Neural progenitor cell (in vitro differentiated cells): ENCODE data around the gene HYAL3. TPM values are rescaled to one million over a fixed set of nuclear protein-coding genes. Genes with fewer than 3 reads are reported as not detected.

Experiments
- DNase-seq: peaks from one replicate; pipeline ENCODE4 v3.0.0-alpha.2; 2016; ENCODE audit warnings: low spot score
- H2AFZ ChIP-seq: fragments of 200-600 bp; sonication (generic); replicated peaks from 2 replicates; pipeline ENCODE4 v1.6.1; 2016; ENCODE audit warnings: antibody characterized with exemption
- H3F3A ChIP-seq: fragments of 200-600 bp; sonication (generic); 2 replicates; pipeline ENCODE4 v1.6.1; 2016; ENCODE audit warnings: antibody characterized with exemption, low read depth
- H3K27ac ChIP-seq: fragments of 200-600 bp; sonication (generic); 2 replicates; pipeline ENCODE4 v1.5.1; 2016; ENCODE audit warnings: mild to moderate bottlenecking
- H3K27me3 ChIP-seq: fragments of 200-600 bp; sonication (generic); 2 replicates; pipeline ENCODE4 v1.6.1; 2016; ENCODE audit warnings: mild to moderate bottlenecking, moderate library complexity
- H3K36me3 ChIP-seq: fragments of 200-600 bp; sonication (generic); 2 replicates; pipeline ENCODE4 v1.5.1; 2016
- H3K4me1 ChIP-seq: fragments of 200-600 bp; sonication (generic); 2 replicates; pipeline ENCODE4 v1.6.1; 2016; ENCODE audit warnings: mixed run types
- H3K4me2 ChIP-seq: fragments of 200-600 bp; sonication (generic); 2 replicates; pipeline ENCODE4 v1.6.1; 2016
- H3K4me3 ChIP-seq: fragments of 200-600 bp; sonication (generic); 2 replicates; pipeline ENCODE4 v1.5.1; 2016
- H3K79me2 ChIP-seq: fragments of 200-600 bp; sonication (generic); 2 replicates; pipeline ENCODE4 v1.6.1; 2016; ENCODE audit warnings: low read depth
- H3K9ac ChIP-seq: fragments of 200-600 bp; sonication (generic); 2 replicates; pipeline ENCODE4 v1.6.1; 2016
- H3K9me3 ChIP-seq: fragments of 200-600 bp; sonication (generic); 2 replicates; pipeline ENCODE4 v1.5.1; 2016; ENCODE audit warnings: low read depth
- H4K20me1 ChIP-seq: fragments of 200-600 bp; sonication (generic); 2 replicates; pipeline ENCODE4 v1.6.1; 2016; ENCODE audit warnings: low read depth
- H3K27ac Mint-ChIP-seq: 3 replicates; pipeline ENCODE4 v1.8.0; 2021; ENCODE audit warnings: mixed read lengths
- H3K27me3 Mint-ChIP-seq: 2 replicates; pipeline ENCODE4 v1.8.0; 2022; ENCODE audit warnings: low read depth, mild to moderate bottlenecking, inconsistent platforms, moderate library complexity, mixed read lengths; ENCODE audit not compliant: insufficient read depth
- H3K36me3 Mint-ChIP-seq: 3 replicates; pipeline ENCODE4 v1.8.0; 2021; ENCODE audit warnings: mixed read lengths
- H3K4me1 Mint-ChIP-seq: 3 replicates; pipeline ENCODE4 v1.8.0; 2021; ENCODE audit warnings: mixed read lengths
- H3K4me3 Mint-ChIP-seq: 3 replicates; pipeline ENCODE4 v1.8.0; 2021; ENCODE audit warnings: mild to moderate bottlenecking, moderate library complexity, mixed read lengths
- H3K9me3 Mint-ChIP-seq: 3 replicates; pipeline ENCODE4 v1.8.0; 2020; ENCODE audit warnings: mixed read lengths
- EZH2 ChIP-seq: fragments of 200-600 bp; sonication (generic); IDR thresholded peaks from 2 replicates; pipeline ENCODE4 v1.6.1; 2017; ENCODE audit warnings: antibody characterized with exemption, mild to moderate bottlenecking, moderate library complexity
- EZH2phosphoT487 ChIP-seq: fragments of 200-600 bp; sonication (generic); IDR thresholded peaks from 2 replicates; pipeline ENCODE4 v1.6.1; 2017; ENCODE audit warnings: antibody characterized with exemption
- total RNA-seq: library from RNA; depleted of rRNA; stranded (reverse); fragments of >200 nt; gene quantifications from 2 replicates; pipeline ENCODE4 v1.2.3, GENCODE V29; 2015; ENCODE audit warnings: low replicate concordance
- TF ChIP-seq, protein P1 (sequence below): fragments of 200-600 bp; sonication (generic); IDR thresholded peaks from 2 replicates; pipeline ENCODE4 v1.5.1; 2017; ENCODE audit warnings: antibody characterized with exemption, mild to moderate bottlenecking

The HYAL3 gene
- total RNA-seq, 1 donor from 2014 or later = 2.2 TPM

DNA sequence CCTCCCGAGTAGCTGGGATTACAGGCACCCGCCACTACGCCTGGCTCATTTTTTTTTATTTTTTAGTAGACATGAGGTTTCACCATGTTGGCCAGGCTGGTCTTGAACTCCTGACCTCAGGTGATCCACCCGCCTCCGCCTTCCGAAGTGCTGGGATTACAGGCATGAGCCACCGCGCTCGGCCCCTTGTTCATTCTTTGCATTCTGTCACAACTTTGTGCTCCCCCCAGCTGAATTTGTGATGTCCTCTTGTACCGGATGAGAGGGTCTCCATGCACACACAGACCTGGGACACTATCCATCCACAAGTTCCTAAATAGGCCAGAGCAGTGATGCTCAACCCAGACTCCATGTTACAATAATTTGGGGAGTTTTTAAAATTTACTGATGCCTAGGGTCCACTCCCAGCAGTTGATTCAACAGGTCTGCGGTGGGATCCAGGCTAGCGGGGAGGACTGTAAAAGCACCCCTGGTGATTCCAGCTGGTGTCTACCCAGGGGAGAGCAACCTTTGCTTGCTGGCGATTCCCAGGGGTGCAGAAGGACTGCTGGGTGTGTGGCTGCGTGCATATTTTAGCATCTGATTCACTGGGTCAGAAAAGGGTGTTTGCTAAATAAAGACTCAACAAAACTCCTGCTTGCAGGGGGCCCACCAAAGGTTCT is 40.4 kb upstream of the HYAL3 start:
- H3K36me3 ChIP-seq = no peaks in the 10 kb centered on the region
- Mint-ChIP-seq H3K4me1 (peaks cover 28% of the 10 kb centered on the region), H3K4me3 (peak overlapping the region; percentile 74), H3K36me3 (peaks cover 3% of the 10 kb centered on the region), H3K9me3 (no peaks in the 10 kb centered on the region), H3K27ac (no peak overlapping the region), H3K27me3 (peaks cover 36% of the 10 kb centered on the region)
- no peak overlapping the region for H3K4me3 ChIP-seq
- no peaks in the 10 kb centered on the region for H3K9me3 ChIP-seq
- peak overlapping the region; percentile 75 for H3K4me2 ChIP-seq
- DNase-seq = no peak
- peaks cover 24% of the 10 kb centered on the region for H3K79me2 ChIP-seq
- peaks cover 19% of the 10 kb centered on the region for H4K20me1 ChIP-seq
- H3F3A ChIP-seq = peaks cover 23% of the 10 kb centered on the region
- no peak overlapping the region for H2AFZ ChIP-seq
- no peak overlapping the region for H3K9ac ChIP-seq
- H3K4me1 ChIP-seq = peaks cover 25% of the 10 kb centered on the region
- H3K27ac ChIP-seq = no peak overlapping the region
- TF ChIP-seq EZH2 = no peak
- TF ChIP-seq, protein P1, sequence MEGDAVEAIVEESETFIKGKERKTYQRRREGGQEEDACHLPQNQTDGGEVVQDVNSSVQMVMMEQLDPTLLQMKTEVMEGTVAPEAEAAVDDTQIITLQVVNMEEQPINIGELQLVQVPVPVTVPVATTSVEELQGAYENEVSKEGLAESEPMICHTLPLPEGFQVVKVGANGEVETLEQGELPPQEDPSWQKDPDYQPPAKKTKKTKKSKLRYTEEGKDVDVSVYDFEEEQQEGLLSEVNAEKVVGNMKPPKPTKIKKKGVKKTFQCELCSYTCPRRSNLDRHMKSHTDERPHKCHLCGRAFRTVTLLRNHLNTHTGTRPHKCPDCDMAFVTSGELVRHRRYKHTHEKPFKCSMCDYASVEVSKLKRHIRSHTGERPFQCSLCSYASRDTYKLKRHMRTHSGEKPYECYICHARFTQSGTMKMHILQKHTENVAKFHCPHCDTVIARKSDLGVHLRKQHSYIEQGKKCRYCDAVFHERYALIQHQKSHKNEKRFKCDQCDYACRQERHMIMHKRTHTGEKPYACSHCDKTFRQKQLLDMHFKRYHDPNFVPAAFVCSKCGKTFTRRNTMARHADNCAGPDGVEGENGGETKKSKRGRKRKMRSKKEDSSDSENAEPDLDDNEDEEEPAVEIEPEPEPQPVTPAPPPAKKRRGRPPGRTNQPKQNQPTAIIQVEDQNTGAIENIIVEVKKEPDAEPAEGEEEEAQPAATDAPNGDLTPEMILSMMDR = no peak
- no peak for TF ChIP-seq EZH2phosphoT487
- peaks cover 69% of the 10 kb centered on the region for H3K27me3 ChIP-seq

DNA sequence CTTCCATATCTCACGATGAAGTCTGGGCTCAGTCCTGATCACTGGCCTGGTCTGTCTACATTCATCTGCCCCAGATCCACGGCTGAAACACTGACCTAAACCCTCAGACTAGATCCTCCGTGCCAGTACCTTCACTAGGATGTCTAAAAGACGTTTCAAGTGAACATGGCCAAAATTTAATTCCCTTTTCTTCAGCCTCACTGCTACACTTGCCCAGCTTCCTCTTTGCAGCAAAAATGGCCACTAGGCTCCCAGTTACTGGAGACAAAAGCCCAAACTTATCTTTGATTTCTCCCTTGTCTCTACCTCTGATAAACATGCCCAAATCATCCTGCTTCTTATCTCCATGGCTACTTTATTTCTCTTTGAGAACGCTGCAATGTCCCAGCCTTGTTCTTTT is 39.8 kb upstream of the HYAL3 start:
- Mint-ChIP-seq H3K9me3 (no peaks in the 10 kb centered on the region), H3K36me3 (peaks cover 3% of the 10 kb centered on the region), H3K27me3 (peaks cover 30% of the 10 kb centered on the region), H3K4me1 (peaks cover 32% of the 10 kb centered on the region), H3K4me3 (peak overlapping the region; percentile 98), H3K27ac (no peak overlapping the region)
- peaks cover 24% of the 10 kb centered on the region for H4K20me1 ChIP-seq
- H3K9ac ChIP-seq = no peak overlapping the region
- no peak overlapping the region for H3K27ac ChIP-seq
- DNase-seq = no peak
- no peak overlapping the region for H3K4me3 ChIP-seq
- no peak for TF ChIP-seq EZH2
- no peak for TF ChIP-seq EZH2phosphoT487
- TF ChIP-seq, protein P1 = no peak
- peaks cover 23% of the 10 kb centered on the region for H3F3A ChIP-seq
- H3K79me2 ChIP-seq = peaks cover 30% of the 10 kb centered on the region
- peaks cover 62% of the 10 kb centered on the region for H3K27me3 ChIP-seq
- no peaks in the 10 kb centered on the region for H3K36me3 ChIP-seq
- peaks cover 25% of the 10 kb centered on the region for H3K4me1 ChIP-seq
- no peak overlapping the region for H2AFZ ChIP-seq
- no peaks in the 10 kb centered on the region for H3K9me3 ChIP-seq
- no peak overlapping the region for H3K4me2 ChIP-seq

DNA sequence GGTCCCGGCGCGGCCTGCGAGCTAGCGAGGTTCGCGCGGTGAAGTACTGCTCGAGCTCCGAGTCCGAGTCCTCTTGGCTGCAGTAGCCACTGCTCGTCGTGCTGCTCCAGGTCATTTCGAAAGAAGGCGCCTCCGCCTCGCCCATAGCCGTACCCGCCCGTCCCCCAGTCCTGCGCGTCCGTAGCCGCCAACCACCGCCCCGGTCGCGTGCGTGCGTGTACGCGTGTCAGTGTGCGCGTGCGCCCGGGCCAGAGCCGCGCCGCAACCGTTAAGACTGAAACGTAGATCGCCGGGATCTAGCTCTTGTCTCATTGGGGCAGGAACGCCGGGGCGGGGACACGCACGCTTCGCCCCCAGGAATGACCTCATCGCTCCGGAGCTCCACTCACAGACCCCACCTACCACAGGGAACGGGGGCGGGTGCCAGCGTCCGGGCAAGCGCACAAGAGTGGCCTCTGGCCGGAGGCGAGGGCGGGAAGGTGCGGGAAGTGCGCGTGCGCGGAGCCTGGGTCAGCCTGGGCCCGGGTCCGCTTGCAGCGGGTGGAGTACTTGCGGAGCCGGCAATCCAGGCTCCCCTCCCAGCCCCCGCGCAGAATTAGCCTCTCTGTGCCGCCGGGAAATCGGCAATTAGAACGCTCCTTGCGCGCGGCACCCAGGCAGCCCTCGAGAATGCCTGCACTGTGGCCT is 38.1 kb upstream of the HYAL3 start:
- peak overlapping the region; percentile 70 for H3K27ac ChIP-seq
- peaks cover 32% of the 10 kb centered on the region for H4K20me1 ChIP-seq
- H3K9ac ChIP-seq = peak overlapping the region; percentile 81
- no peaks in the 10 kb centered on the region for H3K9me3 ChIP-seq
- peak overlapping the region; percentile 83 for H3K4me3 ChIP-seq
- peaks cover 40% of the 10 kb centered on the region for H3K79me2 ChIP-seq
- no peak for TF ChIP-seq EZH2
- TF ChIP-seq EZH2phosphoT487 = peak; percentile 4
- TF ChIP-seq, protein P1 = no peak
- peak; percentile 99 for DNase-seq
- H3K27me3 Mint-ChIP-seq = peaks cover 24% of the 10 kb centered on the region
- H3F3A ChIP-seq = peaks cover 23% of the 10 kb centered on the region
- H3K36me3 ChIP-seq = no peaks in the 10 kb centered on the region
- peak overlapping the region; percentile 96 for H3K27ac Mint-ChIP-seq
- H3K36me3 Mint-ChIP-seq = peaks cover 3% of the 10 kb centered on the region
- no peaks in the 10 kb centered on the region for H3K9me3 Mint-ChIP-seq
- H3K4me2 ChIP-seq = peak overlapping the region; percentile 88
- H3K4me1 Mint-ChIP-seq = peaks cover 36% of the 10 kb centered on the region
- H3K27me3 ChIP-seq = peaks cover 46% of the 10 kb centered on the region
- peak overlapping the region; percentile 98 for H3K4me3 Mint-ChIP-seq
- peak overlapping the region; percentile 27 for H2AFZ ChIP-seq
- H3K4me1 ChIP-seq = peaks cover 25% of the 10 kb centered on the region
